ENCODE data around the gene PAIP2.

DNA sequence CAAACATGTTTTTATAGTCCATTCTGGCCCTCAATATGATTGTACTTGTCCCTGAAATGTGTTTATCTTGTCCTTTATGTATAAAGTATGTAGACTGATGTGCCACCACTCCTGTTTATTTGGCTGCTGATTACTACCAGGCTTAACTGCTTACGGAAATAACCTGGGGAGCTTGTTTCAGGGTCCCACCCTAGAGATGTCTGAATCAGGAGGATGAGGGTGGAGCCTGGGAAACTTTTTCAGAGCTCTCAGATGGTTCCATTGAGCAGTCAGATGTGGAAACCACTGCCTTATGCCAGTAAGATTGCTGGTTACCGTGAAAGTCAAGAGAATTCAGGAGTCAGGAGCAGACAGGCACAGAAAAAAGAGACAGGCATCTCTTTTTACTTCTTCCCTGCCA lies 22.3 kb downstream of the PAIP2 start:
- TF ChIP-seq, protein P1, sequence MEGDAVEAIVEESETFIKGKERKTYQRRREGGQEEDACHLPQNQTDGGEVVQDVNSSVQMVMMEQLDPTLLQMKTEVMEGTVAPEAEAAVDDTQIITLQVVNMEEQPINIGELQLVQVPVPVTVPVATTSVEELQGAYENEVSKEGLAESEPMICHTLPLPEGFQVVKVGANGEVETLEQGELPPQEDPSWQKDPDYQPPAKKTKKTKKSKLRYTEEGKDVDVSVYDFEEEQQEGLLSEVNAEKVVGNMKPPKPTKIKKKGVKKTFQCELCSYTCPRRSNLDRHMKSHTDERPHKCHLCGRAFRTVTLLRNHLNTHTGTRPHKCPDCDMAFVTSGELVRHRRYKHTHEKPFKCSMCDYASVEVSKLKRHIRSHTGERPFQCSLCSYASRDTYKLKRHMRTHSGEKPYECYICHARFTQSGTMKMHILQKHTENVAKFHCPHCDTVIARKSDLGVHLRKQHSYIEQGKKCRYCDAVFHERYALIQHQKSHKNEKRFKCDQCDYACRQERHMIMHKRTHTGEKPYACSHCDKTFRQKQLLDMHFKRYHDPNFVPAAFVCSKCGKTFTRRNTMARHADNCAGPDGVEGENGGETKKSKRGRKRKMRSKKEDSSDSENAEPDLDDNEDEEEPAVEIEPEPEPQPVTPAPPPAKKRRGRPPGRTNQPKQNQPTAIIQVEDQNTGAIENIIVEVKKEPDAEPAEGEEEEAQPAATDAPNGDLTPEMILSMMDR (IDR thresholded peaks at IDR 0.05) = no peak
- TF ChIP-seq POLR2A (IDR thresholded peaks at IDR 0.05) = no peak

All from heart left ventricle (tissue), 13 donors.